Stimulated activated CD4-positive, alpha-beta T cell treated with anti-CD3 and anti-CD28 coated beads, Interleukin-1b, Interleukin-23, amount 100 ng/mL, for 48 hours (primary cell): ENCODE measurements around the gene CYTH1.
"Not testable (repeated sequence)": the region's sequence is repeated elsewhere in the genome, so short reads cannot be mapped to it uniquely, and the experiment has no call there.

Source experiments
- DNase-seq: peaks from one replicate; pipeline ENCODE4 v3.0.0-alpha.2; 2020

CYTH1 gene

GRCh38 chr17:78680436-78680835 is 101.6 kb downstream of the CYTH1 start:
- DNase-seq, result no peak

DNA sequence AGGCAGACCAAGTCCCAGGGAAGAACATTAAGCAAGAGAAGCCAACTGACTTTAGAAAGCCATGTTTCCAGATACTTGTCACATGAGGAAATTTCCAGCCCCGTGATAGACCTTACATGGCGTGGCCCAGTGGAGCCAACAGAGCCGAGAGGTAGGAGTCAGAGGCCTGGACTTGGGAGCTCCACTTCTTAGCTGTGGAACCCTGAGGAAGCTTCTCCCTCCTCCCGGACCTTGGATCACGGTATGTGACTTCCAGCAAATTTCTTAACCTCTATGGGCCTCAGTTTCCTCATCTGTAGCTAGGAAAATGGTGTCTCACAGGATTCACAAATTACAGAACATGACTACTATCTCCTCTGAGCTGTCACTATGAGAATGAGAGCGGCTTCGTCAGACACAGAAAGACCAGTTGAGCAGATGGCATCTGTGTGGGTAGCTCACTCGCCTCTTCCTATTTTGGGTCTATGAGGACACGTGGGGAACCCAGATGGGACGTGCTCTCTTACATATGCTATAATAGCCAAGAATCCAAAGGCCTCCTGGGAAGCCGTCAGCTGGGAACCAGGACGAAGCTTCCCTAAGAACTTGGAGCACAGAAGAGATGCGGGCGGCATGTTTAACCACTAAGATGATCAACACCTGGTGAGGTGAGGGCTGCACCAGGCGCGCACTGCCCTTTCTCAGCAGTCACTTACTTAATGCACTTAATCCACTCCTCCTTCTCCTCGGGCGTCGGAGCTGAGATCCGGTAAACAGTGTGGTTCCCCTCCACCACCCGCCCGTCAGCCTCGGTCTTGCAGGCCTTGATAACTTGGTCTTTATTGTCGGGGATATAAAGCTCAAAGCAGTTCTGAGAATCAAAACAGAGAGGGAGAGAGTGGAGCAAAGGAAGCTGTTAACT is 102.3 kb downstream of the CYTH1 start:
- DNase-seq, result no peak

GRCh38 chr17:78678711-78679110 is 103.4 kb downstream of the CYTH1 start:
- no peak for DNase-seq

GRCh38 chr17:78678222-78678557 is 103.9 kb downstream of the CYTH1 start:
- no peak for DNase-seq

GRCh38 chr17:78677303-78678221 is 104.5 kb downstream of the CYTH1 start:
- DNase-seq, result no peak

- no peak for DNase-seq
Measured at GRCh38 chr17:78676412-78677302, 105.4 kb downstream of the CYTH1 start.

GRCh38 chr17:78675836-78676235 is 106.2 kb downstream of the CYTH1 start:
- DNase-seq, result no peak

DNA sequence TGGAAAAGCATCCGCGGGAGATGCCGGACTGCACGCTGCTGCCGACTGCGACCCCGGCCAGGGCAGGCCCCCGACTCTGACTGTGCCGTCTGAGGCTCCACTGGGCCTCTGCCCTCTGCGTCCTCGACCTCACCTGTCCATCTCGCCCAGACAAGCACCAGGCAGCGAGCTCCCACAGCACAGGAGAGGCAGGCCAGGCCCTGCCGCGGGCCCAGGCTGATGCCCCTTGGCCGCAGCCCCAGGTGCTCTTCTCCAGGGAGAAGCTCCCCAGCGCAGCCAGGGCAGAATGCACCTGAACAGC is 106.8 kb downstream of the CYTH1 start:
- DNase-seq, result no peak

DNA sequence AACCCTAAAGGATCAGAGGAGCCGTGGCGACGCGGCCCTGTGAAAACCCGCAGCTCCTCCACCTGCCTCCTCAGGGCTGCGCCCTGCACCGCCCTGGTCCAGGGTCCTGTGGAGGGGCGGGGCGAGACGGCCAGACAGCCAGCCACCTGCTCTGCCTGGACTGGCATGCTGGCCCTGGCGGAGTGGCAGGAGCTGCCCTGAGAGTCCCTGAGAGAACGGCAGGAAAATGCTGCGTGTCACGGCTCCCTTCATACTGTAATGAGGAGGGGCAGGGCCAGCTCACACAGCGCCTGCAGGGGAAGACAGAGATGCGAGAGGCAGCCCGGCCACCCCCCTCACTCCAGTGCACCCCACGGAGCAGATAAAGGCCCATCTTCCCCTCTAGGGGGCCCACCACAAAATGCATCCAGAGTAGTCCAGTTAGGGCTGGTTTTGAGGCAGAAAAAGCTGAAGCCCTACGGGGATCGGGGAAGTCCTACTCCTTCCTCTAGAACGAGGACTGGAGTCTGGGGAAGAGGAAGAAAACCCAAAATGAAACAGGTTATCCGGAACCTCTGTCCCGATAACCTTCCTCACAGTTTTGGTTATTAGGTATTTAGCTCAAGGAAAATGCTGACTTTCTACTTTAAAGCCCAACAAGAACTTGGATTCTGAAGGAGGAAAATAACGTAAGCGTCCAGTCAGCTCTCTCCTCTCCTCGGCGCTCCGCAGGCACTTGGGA is 107.3 kb downstream of the CYTH1 start:
- DNase-seq, result no peak

- DNase-seq, result no peak
Measured at GRCh38 chr17:78674156-78674555, 107.9 kb downstream of the CYTH1 start.

GRCh38 chr17:78673395-78673794 is 108.7 kb downstream of the CYTH1 start:
- DNase-seq, result no peak

- no peak for DNase-seq
Measured at GRCh38 chr17:78672871-78673371, 109.2 kb downstream of the CYTH1 start.

DNA sequence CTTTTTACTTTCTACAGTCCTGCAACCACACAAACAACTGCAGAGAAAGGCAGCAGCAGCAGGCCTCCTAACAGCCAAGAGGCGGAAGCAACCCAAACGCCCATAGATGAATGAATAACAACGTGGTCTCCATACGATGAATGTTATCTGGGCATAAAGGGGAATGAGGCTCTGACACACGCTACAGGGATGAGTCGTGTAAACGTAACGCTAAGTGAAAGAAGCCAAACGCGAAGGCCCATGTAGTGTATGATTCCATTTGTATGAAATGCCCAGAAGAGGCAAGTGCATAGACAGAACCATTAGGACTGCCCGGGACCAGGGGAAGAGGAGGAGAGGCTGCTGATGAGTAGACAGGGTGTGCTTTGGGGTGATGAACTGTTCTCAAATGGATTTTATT is 110.1 kb downstream of the CYTH1 start:
- DNase-seq, result no peak

DNA sequence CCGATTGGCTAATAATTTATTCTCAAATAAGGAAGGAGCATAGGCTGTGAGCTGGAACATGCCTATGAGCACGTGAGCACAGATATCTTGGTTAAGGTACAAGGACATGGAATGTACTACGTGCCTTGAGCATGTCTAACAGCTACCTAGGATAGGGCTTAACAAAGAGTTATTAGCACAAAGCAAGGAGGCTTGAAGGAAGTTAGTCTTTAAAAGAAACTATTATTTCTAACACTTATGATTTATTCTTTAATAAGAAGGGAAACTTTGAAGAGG is 110.4 kb downstream of the CYTH1 start:
- not testable (repeated sequence) for DNase-seq

DNA sequence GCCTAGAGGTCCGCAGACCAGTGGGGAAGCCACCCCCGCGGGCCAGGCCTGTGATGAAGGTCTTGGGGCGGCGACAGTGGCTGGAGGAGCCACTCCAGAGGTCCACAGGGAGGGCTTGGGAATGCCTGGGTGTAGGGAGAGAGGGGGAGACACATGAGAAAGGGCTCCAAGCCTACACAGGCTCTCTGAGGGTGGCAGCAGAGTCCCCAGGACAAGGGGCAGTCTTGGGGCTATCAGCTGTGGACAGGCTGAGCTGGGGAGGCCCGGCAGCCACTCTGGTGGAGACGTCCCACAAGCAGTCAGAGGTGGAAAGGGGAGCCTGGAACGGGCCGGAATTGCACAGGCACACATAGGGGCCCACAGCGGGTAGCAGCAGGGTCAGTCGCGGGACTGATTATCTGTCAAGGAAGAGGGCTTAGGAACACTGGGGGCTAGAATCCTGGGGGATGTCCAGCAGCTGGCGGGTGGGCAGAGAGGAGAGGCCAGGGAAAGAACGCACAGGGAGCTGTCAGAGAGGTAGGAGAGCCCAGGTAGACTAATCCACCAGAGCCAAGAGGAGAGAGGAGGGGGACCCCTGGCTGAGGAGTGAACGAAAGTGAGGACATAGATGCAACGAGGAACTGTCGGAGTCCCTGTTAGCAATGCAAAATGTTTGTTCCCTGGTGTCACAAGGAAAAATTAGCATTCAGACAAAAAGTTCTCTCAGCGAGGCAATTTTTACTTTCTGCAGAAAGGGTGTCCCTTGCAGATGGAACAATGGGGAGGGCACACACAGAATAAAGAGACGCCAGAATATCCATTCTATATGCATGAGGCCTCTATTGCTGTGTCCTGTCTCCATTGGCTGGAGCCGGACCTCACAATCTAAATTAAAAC is 111.0 kb downstream of the CYTH1 start:
- DNase-seq, result no peak

- DNase-seq, result no peak
Measured at GRCh38 chr17:78669975-78670518, 112.0 kb downstream of the CYTH1 start.

DNA sequence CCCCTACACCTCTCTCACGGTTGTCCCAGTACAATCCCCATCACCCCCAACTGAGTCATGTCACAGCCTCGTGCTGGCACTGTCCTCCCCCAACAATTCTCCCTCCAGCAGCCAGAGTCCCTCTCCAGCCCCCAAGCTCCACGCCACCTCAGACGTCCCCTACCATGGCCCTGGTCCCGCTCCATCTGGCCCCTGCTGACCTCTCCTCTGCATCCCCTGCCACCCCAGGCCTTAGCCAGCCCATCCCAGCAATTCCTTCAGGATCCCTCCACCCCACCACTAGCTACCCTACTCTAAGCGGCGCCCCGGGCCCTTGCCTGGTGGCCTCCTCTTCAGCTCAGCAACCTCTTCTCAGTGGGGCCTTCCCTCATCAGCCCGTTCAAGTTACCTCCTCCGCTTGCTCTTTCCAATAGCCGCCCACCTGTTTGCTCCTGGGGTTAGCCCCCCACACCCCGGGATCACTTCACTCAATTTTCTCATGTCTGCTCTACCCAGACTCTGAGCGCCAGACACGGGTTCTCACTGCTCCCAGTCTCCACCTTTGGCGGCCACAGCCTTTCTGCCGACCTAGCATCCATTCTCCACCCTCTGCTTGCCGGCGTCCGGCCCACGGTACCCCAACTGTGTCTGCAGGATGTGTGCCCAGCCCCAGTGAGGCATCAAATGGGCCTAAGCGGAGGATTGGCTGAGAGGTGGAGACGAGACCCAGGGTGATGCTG is 112.7 kb downstream of the CYTH1 start:
- no peak for DNase-seq

GRCh38 chr17:78668847-78669246 is 113.2 kb downstream of the CYTH1 start:
- no peak for DNase-seq

- DNase-seq, result no peak
Measured at GRCh38 chr17:78667741-78668640, 114.1 kb downstream of the CYTH1 start.
